GM19395 (cell line): Measurements from ENCODE around the gene SLC6A19.

Experiments
- ATAC-seq: cut with Tn5 transposase; IDR thresholded peaks from one replicate; pipeline ENCODE4 v1.9.1; 2021; ENCODE audit warnings: mild to moderate bottlenecking, moderate library complexity; ENCODE audit not compliant: unreplicated experiment

The SLC6A19 gene

DNA sequence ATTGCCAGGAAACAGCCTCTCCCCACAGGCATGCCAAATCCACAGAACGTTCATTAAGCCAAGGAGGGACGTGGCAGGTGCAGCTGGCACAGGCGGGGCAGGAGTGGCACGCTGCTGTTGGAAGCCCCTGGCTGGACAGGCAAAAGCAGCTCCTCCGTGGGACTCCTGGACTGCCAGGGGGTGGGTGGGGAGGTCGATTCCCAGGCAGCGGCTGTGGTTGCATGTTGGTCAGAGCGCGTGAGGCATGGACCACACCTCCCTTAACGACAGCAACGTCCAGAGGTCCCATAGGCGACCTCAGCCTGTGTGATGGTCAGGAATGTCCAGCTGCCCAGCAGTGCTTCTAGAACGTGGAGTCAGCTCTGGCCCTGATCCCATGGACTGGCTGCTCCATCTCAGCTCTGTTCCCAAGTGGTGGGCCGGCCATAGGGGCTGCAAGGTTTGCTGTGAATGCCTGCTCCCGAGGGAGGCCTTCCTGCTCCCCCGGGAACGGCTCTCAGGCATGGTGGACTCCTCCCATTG, 6.9 kb downstream of the SLC6A19 start:
- no peak for ATAC-seq

GRCh38 chr5:1208743-1209488, 7.5 kb downstream of the SLC6A19 start:
- ATAC-seq: no peak

GRCh38 chr5:1209489-1209852, 8.1 kb downstream of the SLC6A19 start:
- no peak for ATAC-seq

DNA sequence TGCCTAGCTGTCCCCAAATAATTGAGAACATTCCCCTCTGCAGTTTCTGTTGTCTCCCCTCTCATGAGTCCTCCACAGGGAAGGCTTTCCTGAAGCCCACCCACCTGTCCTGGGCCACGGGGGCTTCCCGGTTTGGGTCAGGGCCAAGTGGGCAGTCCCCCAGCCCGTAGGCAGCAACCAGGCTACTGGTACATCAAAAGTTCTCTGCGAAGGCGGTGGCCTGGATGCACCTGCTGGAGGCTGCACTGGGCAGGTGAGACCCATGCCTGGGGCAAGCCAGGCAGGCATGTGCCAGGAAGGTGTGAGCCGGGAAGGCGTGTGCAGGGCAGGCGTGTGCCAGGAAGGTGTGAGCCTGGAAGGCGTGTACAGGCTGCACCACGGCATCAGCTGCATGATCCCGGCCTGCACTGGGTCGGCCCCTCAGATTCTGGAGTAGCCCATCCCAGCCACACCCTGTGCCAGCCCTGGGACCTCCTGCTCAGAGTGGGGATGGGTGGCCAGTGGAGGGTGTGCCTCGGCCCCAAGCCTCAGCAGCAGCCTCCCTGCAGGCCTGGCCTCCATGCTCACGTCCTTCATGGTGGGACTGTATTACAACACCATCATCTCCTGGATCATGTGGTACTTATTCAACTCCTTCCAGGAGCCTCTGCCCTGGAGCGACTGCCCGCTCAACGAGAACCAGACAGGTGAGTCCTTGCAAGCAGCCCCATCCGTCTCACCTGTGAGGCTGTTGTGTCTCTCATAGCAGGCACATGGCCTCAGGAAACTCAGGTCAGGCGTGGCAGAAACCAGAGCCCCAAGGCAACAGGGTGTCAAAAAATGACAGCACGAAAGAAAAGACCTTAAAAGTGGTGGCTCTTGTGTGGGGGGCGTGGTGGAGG, 8.7 kb downstream of the SLC6A19 start:
- no peak for ATAC-seq

DNA sequence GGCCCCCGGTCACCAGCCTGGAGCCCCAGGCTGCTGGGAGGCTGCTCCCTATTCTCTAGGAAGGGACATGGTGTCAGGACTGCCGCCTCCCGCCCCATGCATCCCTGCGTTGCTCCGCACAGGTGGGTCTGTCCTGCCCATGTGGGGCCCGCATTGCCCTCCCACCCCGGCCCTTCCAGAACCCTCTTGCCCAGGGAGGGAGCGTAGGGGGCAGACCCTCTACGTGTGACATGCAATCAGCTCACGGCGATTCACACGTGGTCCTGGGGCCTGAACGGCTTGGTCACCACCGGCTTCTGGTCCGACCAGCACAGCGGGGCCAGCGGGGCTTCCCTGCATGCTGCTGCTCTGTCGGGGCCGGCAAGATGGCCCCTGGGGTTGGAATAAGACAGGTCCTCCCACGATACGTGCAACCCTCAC, 9.4 kb downstream of the SLC6A19 start:
- ATAC-seq: no peak

DNA sequence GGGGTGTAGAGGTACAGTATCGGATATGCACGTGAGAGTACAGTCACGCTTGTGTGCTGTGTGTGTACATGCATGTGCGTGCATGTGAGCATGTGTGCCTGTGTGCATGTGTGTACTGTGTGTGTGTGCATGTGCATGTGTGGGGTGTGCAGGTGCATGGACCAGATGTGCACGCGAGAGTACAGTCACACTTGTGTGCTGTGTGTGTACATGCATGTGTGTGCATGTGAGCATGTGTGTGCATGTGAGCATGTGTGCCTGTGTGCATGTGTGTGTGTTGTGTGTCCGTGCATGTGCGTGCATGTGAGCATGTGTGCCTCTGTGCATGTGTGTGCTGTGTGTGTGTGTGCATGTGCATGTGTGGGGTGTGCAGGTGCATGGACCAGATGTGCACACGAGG, 10.3 kb downstream of the SLC6A19 start:
- ATAC-seq: no peak

DNA sequence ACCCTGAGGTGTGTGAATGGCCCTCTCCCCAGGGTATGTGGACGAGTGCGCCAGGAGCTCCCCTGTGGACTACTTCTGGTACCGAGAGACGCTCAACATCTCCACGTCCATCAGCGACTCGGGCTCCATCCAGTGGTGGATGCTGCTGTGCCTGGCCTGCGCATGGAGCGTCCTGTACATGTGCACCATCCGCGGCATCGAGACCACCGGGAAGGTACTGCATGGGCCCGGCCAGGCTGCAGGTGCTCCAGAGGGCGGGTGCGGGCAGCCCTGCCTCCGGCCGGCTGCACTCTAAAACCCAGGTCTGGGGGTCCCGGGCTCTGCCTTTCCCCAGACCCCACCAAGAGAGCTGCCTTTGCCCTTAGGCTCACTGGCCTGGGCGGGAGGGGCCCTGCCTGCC, 10.9 kb downstream of the SLC6A19 start:
- ATAC-seq: no peak

- ATAC-seq: no peak
Measured at GRCh38 chr5:1212881-1213280, 11.5 kb downstream of the SLC6A19 start.

GRCh38 chr5:1213508-1214162, 12.2 kb downstream of the SLC6A19 start:
- no peak for ATAC-seq

DNA sequence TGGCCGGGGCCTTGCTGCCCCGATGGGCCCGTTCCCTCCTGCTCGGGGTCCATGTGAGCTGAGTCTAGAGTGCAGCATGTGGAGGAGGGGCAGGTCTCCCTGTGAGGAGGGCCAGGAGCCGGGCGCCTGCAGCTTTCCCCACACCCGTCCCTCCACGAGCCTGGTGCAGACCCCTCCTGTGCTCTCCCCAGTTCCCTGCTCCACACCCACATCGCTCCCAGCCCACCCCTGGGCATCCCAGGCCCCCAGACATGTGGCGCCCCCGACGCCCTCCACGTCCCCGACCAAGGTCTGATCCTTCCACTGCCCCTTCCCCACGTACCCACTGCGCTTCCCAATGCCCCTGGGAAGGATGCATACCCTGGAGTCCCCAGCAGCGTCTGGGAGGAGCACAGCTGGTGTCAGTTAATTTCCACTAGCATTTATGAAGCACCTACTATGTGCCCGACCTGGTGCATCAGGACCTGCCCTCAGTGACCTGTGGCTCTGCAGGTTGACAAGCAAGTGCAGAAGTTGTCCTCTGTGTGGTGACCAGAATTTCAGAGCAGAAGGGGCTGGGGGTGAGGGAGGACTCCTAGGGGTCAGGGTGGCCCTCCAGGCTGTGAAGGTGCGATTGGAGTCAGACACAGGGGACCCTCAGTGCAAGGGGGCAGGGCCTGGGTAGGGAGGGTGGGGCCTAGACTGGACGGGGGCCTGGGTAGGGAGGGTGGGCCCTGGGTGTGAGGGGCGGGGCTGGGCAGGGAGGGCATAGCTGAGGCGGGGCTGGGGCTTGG, 13.0 kb downstream of the SLC6A19 start:
- ATAC-seq: no peak

DNA sequence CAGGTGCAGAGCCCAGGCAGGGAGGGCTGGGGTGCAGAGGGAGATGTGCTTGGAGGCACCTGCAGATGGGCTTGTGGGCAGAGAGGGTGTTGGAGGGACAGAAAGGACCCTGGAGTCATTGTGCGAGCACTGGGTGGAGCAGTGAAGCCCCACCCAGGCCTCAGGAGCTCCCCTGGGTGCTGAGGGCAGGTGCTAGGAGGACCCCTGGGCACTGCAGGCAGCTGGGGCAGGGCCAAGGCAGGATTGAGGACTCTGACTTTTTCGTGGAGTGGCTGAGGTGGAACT, 13.5 kb downstream of the SLC6A19 start:
- no peak for ATAC-seq

DNA sequence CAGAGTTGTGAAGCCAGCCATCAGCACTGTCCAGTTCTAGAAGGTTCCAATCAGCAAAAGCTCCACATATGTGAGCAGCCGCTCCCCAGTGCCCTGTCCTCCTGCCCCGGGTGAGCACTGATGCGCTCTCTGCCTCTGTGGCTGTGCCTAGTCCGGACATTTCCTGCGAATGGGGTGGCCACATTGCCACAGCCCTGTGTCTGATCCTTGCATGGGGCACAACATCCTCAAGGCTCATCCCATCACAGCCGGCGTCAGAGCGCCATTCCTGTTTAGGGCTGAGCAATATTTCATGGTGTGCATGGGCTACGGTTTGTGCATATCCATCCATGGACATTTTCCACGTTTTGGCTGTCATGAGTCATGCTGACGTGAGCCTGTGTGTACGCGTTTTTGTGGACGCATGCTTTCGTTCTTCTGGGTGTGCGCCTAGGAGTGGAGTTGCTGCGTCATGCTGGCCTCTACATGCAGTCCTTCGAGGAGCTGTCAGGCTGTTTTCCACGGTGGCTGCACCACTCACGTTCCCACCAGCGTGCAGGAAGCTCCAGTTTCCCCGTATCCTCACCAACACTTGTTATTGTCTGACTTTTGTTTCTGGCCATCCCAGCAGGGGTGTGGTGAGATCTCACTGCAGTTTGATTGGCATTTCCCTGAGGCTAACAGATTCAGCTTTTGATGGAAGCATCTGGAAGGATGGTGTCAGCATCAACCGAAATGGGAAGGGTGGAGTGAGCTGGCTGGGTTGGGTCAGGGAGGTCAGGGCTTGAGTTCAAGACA, 14.1 kb downstream of the SLC6A19 start:
- no peak for ATAC-seq

- ATAC-seq: no peak
Measured at GRCh38 chr5:1216211-1216917, 15.0 kb downstream of the SLC6A19 start.

DNA sequence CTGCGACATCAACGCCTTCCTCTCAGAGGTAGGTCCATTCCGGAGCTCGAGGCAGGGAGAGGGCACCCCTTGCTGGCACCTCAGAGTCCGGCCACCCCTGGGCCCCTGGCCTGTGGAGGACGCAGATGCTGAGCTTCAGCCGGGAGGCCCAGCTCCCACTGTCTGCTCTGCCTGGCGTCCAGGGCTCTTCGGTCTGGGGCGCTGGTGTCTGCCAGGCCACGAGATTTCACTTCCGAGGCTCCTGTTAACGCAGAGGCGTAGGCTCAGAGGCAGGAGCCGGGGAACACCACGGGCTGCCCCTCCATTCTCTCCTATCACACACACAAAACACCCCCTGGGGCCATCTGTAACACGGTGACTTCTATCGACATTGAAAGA, 15.5 kb downstream of the SLC6A19 start:
- ATAC-seq: no peak

DNA sequence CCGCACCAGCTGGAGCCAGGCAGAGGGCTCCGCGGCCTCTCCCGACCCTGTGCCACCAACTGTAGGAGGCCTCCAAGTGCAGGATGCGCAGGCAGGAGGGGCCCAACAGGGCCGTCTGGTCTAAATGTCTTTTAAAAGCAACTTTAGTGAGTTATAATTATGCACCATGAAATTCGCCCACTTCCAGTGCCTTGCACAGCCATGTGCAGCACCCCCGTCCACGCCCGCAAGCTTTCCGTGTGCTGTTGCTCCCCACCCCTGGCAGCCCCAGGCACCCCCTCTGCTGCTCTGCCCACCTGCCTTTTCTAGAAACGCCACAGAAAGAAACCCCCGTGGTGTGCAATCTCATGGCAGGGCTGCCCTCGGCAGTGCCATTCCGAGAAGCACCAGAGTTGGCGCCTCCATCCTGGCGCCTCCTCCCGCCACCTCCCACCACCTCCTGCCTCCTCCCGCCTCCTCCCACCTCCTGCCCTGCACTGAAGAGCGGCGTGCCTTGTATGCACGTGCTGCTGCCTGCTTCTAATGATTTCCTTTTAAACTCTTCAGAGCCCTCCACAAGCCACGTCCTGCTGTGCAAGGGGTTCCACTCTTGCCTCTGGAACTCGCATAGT, 16.3 kb downstream of the SLC6A19 start:
- ATAC-seq: no peak

GRCh38 chr5:1218351-1219080, 17.1 kb downstream of the SLC6A19 start:
- ATAC-seq: no peak

- ATAC-seq: no peak
Measured at GRCh38 chr5:1219098-1219767, 17.8 kb downstream of the SLC6A19 start.

DNA sequence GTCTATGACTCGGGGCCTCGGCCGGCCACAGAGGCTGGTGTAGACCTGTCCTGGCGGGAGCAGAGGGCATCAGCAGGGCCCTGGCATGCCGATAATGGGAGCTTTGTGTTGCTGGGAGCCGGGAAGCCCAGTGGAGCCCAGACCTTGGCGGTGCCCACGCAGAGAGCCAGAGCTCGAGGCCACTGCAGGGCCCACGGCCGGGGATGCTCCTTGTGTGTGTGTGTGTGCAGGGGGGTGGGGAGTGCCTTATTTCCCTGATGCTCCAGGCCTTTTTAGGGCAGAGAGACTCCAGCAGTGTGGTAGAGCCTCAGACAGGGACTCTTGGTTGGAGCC, 18.3 kb downstream of the SLC6A19 start:
- no peak for ATAC-seq
